Lower lobe of right lung (tissue), 2 donors: ENCODE measurements around the gene TOP2A. TPM values are rescaled to one million over a fixed set of nuclear protein-coding genes. Genes with fewer than 3 reads are reported as not detected.

Experiments
- ATAC-seq, 2 donors: fragments of 200-7000 bp; cut with Tn5 transposase; one replicate each; pipeline ENCODE4 v1.9.1; 2020 to 2022; ENCODE audit warnings: mild to moderate bottlenecking in 2 of 2, moderate library complexity in 2 of 2
- DNase-seq: peaks from one replicate; pipeline ENCODE4 v3.0.0-alpha.2; 2020
- H3K27ac ChIP-seq: fragments of 200-600 bp; one replicate; pipeline ENCODE4 v1.8.0; 2022
- H3K27me3 ChIP-seq: fragments of 200-600 bp; one replicate; pipeline ENCODE4 v1.8.0; 2022; ENCODE audit warnings: low read depth
- H3K36me3 ChIP-seq: fragments of 200-600 bp; one replicate; pipeline ENCODE4 v1.8.0; 2022; ENCODE audit warnings: mild to moderate bottlenecking
- H3K4me1 ChIP-seq: fragments of 200-600 bp; one replicate; pipeline ENCODE4 v1.8.0; 2022
- H3K4me3 ChIP-seq: fragments of 200-600 bp; one replicate; pipeline ENCODE4 v1.8.0; 2022; ENCODE audit warnings: mild to moderate bottlenecking
- H3K9me3 ChIP-seq: fragments of 200-600 bp; one replicate; pipeline ENCODE4 v1.8.0; 2022
- intact Hi-C: fragments of 100-400 bp; cut with DNase I; formaldehyde crosslinking; loops from one replicate; pipeline ENCODE4 v1.11.0; 2022
- total RNA-seq: library from RNA; stranded (reverse); fragmentation: NEBNext Ultra II Directional; extraction: Animal tissue kit (Norgen Biotek cat#: 25700); gene quantifications from one replicate; pipeline ENCODE4 v1.2.1, GENCODE V29; 2021
- TF ChIP-seq, protein P1 (sequence below): fragments of 200-600 bp; IDR thresholded peaks from one replicate; pipeline ENCODE4 v1.8.0; 2022; ENCODE audit warnings: antibody characterized with exemption, mild to moderate bottlenecking
- donor health status: DM: no; HTN: yes; CAD: no; lungs with severe emphysema.

TOP2A gene
- total RNA-seq, 1 donor from 2014 or later: 6.7 TPM

DNA sequence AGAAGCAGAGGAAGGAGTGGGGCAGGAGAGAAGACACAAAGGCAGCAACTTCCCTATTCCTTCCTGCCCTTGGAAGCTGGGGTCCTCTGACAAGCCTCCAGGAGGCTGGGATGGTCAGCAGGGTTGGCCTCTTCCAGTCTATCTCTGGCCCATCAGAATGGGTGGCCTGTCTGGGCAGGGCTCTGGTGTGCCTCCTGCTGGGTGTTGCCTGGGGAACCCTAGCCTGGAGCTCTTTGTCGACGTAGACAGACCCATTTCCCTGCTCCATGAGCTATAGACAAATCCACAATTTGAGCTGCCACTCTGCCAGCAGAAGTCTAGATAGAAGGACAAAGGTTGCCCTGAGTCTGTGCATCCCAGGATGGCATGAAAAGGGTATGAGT lies 36.9 kb upstream of the TOP2A start:
- Histone ChIP-seq H3K4me3 (no peak overlapping the region), H3K27ac (no peak overlapping the region), H3K9me3 (no peaks in the 10 kb centered on the region), H3K36me3 (peaks cover 63% of the 10 kb centered on the region), H3K27me3 (no peaks in the 10 kb centered on the region), H3K4me1 (peaks cover 77% of the 10 kb centered on the region)
- ATAC-seq (no peak), DNase-seq (no peak)
- intact Hi-C loops: no loop called here
- TF ChIP-seq, protein P1, sequence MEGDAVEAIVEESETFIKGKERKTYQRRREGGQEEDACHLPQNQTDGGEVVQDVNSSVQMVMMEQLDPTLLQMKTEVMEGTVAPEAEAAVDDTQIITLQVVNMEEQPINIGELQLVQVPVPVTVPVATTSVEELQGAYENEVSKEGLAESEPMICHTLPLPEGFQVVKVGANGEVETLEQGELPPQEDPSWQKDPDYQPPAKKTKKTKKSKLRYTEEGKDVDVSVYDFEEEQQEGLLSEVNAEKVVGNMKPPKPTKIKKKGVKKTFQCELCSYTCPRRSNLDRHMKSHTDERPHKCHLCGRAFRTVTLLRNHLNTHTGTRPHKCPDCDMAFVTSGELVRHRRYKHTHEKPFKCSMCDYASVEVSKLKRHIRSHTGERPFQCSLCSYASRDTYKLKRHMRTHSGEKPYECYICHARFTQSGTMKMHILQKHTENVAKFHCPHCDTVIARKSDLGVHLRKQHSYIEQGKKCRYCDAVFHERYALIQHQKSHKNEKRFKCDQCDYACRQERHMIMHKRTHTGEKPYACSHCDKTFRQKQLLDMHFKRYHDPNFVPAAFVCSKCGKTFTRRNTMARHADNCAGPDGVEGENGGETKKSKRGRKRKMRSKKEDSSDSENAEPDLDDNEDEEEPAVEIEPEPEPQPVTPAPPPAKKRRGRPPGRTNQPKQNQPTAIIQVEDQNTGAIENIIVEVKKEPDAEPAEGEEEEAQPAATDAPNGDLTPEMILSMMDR: no peak

DNA sequence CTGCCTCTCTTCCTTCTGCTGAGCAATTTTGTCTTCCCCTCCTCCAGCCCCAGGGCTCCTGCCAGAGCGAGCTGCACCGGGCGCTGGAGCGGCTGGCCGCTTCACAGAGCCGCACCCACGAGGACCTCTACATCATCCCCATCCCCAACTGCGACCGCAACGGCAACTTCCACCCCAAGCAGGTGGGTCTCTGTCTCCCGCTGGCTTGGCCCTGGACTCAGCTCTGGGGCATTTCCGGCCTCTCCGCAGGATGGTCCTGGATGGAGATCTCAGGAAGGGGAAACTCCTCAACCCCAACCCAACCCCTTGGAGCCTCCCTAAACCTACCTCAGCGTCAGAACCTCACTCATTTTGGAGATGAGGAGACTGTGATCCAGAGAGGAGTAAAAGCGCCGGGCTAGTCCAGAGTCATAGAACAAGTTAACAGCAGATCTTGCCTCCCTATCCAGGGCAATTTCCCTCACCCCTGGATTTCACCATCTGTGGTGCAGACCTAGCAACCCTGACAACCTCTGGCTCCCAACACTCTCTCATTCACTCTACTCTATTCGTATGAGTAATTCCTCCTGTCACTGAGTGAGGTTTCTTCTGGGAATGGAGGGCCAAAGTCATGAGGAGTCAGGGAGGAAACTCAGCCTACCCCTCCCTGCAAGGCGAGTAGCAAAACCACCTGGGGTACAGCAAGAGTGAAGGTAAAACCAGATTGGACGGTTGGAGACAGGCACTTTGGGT lies 36.4 kb upstream of the TOP2A start:
- TF ChIP-seq, protein P1: no peak
- ATAC-seq (no peak), DNase-seq (no peak)
- no peaks in the 10 kb centered on the region for H3K27me3 ChIP-seq
- H3K4me1 ChIP-seq: peaks cover 83% of the 10 kb centered on the region
- peaks cover 63% of the 10 kb centered on the region for H3K36me3 ChIP-seq
- no peaks in the 10 kb centered on the region for H3K9me3 ChIP-seq
- H3K27ac ChIP-seq: no peak overlapping the region
- intact Hi-C loops: no loop called here
- H3K4me3 ChIP-seq: no peak overlapping the region

DNA sequence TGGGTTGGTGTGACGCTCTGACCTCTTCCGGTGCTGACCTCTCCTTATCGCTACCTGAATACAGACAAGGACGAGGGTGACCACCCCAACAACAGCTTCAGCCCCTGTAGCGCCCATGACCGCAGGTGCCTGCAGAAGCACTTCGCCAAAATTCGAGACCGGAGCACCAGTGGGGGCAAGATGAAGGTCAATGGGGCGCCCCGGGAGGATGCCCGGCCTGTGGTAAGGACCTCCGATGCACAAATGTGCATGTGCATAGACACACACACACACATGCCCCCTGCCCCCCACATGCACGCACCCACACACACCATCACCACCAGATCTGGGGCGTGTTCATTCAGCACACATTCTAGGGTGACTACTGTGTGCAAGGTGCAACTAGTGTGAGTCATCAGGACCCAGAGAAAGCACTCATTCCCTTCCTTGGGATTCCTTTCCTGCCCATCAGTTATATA lies 35.3 kb upstream of the TOP2A start:
- intact Hi-C loops: no loop called here

DNA sequence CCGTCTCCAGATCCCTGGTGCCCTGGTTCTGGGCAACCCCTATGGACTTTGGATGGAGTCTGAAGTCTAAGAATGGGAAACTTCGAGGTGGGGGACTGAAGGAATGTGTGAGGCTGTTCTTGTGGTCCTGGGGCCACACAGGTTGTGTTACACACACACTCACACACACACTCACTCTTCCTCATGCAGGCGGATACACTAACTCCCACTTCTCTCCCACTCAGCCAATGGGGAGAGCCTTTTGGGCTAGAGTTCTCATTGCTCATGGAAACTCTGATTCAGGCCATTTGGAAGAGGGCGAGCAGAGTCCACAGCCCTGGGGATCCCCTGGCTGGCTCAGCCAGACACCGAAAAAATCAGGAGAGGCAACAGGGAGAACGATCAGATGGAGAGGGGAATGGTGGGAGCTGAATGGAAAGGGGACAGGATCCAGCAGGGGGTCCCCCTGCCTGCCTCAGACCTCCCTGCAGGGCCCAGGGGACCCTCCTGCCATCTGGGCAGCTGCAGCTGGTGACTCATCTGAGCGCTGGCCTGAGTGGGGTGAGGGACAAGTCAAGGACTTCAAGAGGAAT lies 34.6 kb upstream of the TOP2A start:
- peaks cover 84% of the 10 kb centered on the region for H3K4me1 ChIP-seq
- no peak overlapping the region for H3K4me3 ChIP-seq
- H3K9me3 ChIP-seq: no peaks in the 10 kb centered on the region
- intact Hi-C loops: no loop called here
- H3K27ac ChIP-seq: peak overlapping the region; percentile 13
- ATAC-seq (peak in 1 of 2 donors; percentile 11), DNase-seq (no peak)
- TF ChIP-seq, protein P1: no peak
- H3K27me3 ChIP-seq: no peaks in the 10 kb centered on the region
- peaks cover 54% of the 10 kb centered on the region for H3K36me3 ChIP-seq

More for the DNA sequence above, 35.3 kb upstream of the TOP2A start:
- Histone ChIP-seq H3K27ac (no peak overlapping the region), H3K4me3 (no peak overlapping the region), H3K9me3 (no peaks in the 10 kb centered on the region), H3K4me1 (peaks cover 84% of the 10 kb centered on the region), H3K27me3 (no peaks in the 10 kb centered on the region), H3K36me3 (peaks cover 60% of the 10 kb centered on the region)
- TF ChIP-seq, protein P1: no peak
- DNase-seq: no peak
- ATAC-seq: no peak

DNA sequence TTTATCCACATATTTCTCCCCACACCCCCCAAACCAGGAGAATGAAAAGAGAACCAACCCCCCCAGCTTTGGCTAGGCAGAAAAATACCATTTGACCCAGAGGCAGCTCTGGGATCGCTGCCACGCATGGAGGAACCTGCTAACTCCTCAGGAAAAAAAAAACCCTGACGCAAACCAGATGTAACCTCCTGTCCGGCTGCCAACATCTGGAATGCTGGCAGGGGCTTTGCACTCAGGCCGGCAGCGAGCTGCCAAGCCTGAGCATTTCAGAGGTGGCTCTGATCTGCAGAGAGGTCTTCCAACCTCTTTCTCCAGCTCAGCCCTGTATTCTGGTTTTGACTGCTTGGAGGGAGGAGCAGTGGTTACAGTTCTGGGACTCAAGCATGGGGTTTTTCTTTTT lies 33.7 kb upstream of the TOP2A start:
- intact Hi-C loops: no loop called here
- H3K4me3 ChIP-seq: no peak overlapping the region
- peaks cover 51% of the 10 kb centered on the region for H3K36me3 ChIP-seq
- TF ChIP-seq, protein P1: no peak
- peak overlapping the region; percentile 13 for H3K27ac ChIP-seq
- no peaks in the 10 kb centered on the region for H3K9me3 ChIP-seq
- DNase-seq (no peak), ATAC-seq (no peak)
- H3K4me1 ChIP-seq: peaks cover 84% of the 10 kb centered on the region
- H3K27me3 ChIP-seq: no peaks in the 10 kb centered on the region
